GM04503 (cell line): Measurements from ENCODE around the gene EXOC7.

Experiments
- DNase-seq: peaks from one replicate; pipeline ENCODE4 v3.0.0-alpha.2; 2012; ENCODE audit warnings: low read depth

The EXOC7 gene

GRCh38 chr17:76036497-76037261 lies 66.9 kb downstream of the EXOC7 start:
- no peak for DNase-seq

GRCh38 chr17:76034428-76035350 lies 68.9 kb downstream of the EXOC7 start:
- no peak for DNase-seq

- no peak for DNase-seq
These were observed 70.4 kb downstream of the EXOC7 start for GRCh38 chr17:76033139-76033538.

- no peak for DNase-seq
These were observed 70.8 kb downstream of the EXOC7 start for GRCh38 chr17:76032780-76033108.

GRCh38 chr17:76032073-76032779 lies 71.4 kb downstream of the EXOC7 start:
- no peak for DNase-seq
